GM12878 (cell line): ENCODE data around the gene KREMEN2. TPM values are rescaled to one million over a fixed set of nuclear protein-coding genes. Genes with fewer than 3 reads are reported as not detected.
A peak's percentile ranks its signal among the peaks of the same experiment; 100 is the strongest.

Experiments
- ASH2L ChIP-seq: fragments of 300-600, 200-600 bp; sonication (generic); IDR thresholded peaks from 2 replicates; pipeline ENCODE4 v1.6.1; 2017; ENCODE audit warnings: low read depth, mild to moderate bottlenecking, borderline replicate concordance
- BCL11A ChIP-seq: IDR thresholded peaks from 2 replicates; pipeline ENCODE4 v1.6.1; 2011; ENCODE audit warnings: low read depth, low read length
- CHD2 ChIP-seq: IDR thresholded peaks from 2 replicates; pipeline ENCODE4 v1.6.1; 2011; ENCODE audit warnings: low read depth, low read length, improper control_type of control experiment, borderline replicate concordance
- EP300 ChIP-seq, 2 experiments: fragments of 150-350 bp in 1 of 2; IDR thresholded peaks; 2 replicates each; pipeline ENCODE4 v1.6.1; 2011 to 2012; ENCODE audit warnings: low read depth in 2 of 2, low read length in 2 of 2, borderline replicate concordance in 1 of 2, improper control_type of control experiment in 1 of 2, inconsistent platforms in 1 of 2; ENCODE audit not compliant: control insufficient read depth in 1 of 2
- GABPA ChIP-seq: IDR thresholded peaks from 2 replicates; pipeline ENCODE4 v1.6.1; 2014; ENCODE audit warnings: antibody characterized with exemption, low read depth, mild to moderate bottlenecking, inconsistent platforms
- IKZF2 ChIP-seq, 2 experiments: fragments of 450-650 bp; IDR thresholded peaks; 2 replicates each; pipeline ENCODE4 v1.6.1; 2017; ENCODE audit warnings: mild to moderate bottlenecking in 2 of 2, moderate library complexity in 2 of 2
- KLF5 ChIP-seq: fragments of 450-650 bp; IDR thresholded peaks from 2 replicates; pipeline ENCODE4 v1.6.1; 2014; ENCODE audit warnings: mild to moderate bottlenecking; ENCODE audit not compliant: partially characterized antibody
- MEF2B ChIP-seq: fragments of 450-650 bp; IDR thresholded peaks from 2 replicates; pipeline ENCODE4 v1.6.1; 2018; ENCODE audit warnings: mild to moderate bottlenecking, moderate library complexity; ENCODE audit not compliant: partially characterized antibody, poor library complexity, severe bottlenecking
- NFYA ChIP-seq: IDR thresholded peaks from 2 replicates; pipeline ENCODE4 v1.6.1; 2011; ENCODE audit warnings: low read depth, mild to moderate bottlenecking, low read length, improper control_type of control experiment, borderline replicate concordance
- NR2C2 ChIP-seq: IDR thresholded peaks from 2 replicates; pipeline ENCODE4 v1.6.1; 2011; ENCODE audit warnings: borderline replicate concordance, low read depth; ENCODE audit not compliant: control insufficient read depth, insufficient read length
- PML ChIP-seq: IDR thresholded peaks from 2 replicates; pipeline ENCODE4 v1.6.1; 2012; ENCODE audit warnings: low read length, inconsistent platforms
- POLR2AphosphoS5 ChIP-seq: IDR thresholded peaks from 2 replicates; pipeline ENCODE4 v1.6.1; 2011; ENCODE audit warnings: mild to moderate bottlenecking, low read length, inconsistent platforms
- RB1 ChIP-seq: fragments of 450-650 bp; formaldehyde crosslinking; IDR thresholded peaks from 2 replicates; pipeline ENCODE4 v1.6.1; 2017; ENCODE audit warnings: mild to moderate bottlenecking, borderline replicate concordance
- SKIL ChIP-seq: fragments of 450-650 bp; IDR thresholded peaks from 2 replicates; pipeline ENCODE4 v1.6.1; 2017; ENCODE audit warnings: mild to moderate bottlenecking, low read depth, inconsistent platforms; ENCODE audit not compliant: poor library complexity, severe bottlenecking
- SP1 ChIP-seq: IDR thresholded peaks from one replicate; pipeline ENCODE4 v1.6.1; 2011; ENCODE audit warnings: low read depth, low read length
- STAT1 ChIP-seq: fragments of 450-650 bp; conservative IDR thresholded peaks from 2 replicates; pipeline ENCODE4 v1.6.1; 2014; ENCODE audit warnings: antibody characterized with exemption, mild to moderate bottlenecking
- STAT3 ChIP-seq: IDR thresholded peaks from 2 replicates; pipeline ENCODE4 v1.6.1; 2011; ENCODE audit warnings: low read depth, low read length, improper control_type of control experiment
- WRNIP1 ChIP-seq: IDR thresholded peaks from 2 replicates; pipeline ENCODE4 v1.6.1; 2011; ENCODE audit warnings: low read depth, low read length, improper control_type of control experiment, borderline replicate concordance
- YY1 ChIP-seq: IDR thresholded peaks from 2 replicates; pipeline ENCODE4 v1.6.1; 2011; ENCODE audit warnings: low read depth, mild to moderate bottlenecking, low read length
- polyA plus RNA-seq, 11 experiments: library from polyadenylated mRNA; depleted of rRNA in 4 of 11; unstranded in 6 of 11; stranded (reverse) in 5 of 11; fragments of >200 nt; fragmentation: Nextera tagmentation in 4 of 11; fragmentation: Illumina TruSeq in 1 of 11; extraction: Ambion mirVana in 4 of 11; extraction: Trizol in 1 of 11; gene quantifications; 1 replicate in 1 of 11; 2 replicates in 10 of 11; pipeline versions ENCODE4 v1.2.1 to v1.2.3, GENCODE V29; 2011 to 2016; ENCODE audit warnings: inconsistent platforms in 2 of 11, missing spikeins in 2 of 11, low read depth in 1 of 11
- total RNA-seq, 4 experiments: library from RNA; depleted of rRNA in 3 of 4; stranded (reverse); fragments of >200 nt in 3 of 4; fragmentation: Illumina TruSeq in 1 of 4; extraction: Trizol in 1 of 4; gene quantifications; 2 replicates each; pipeline versions ENCODE4 v1.2.1 to v1.2.3, GENCODE V29; 2013 to 2021
- TF ChIP-seq, protein P1 (sequence below): fragments of 150-350 bp; IDR thresholded peaks from 2 replicates; pipeline ENCODE4 v1.6.1; 2016; ENCODE audit warnings: low read depth, low read length
- TF ChIP-seq, protein P2 (sequence below): fragments of 450-650 bp; IDR thresholded peaks from 2 replicates; pipeline ENCODE4 v1.6.1; 2018; ENCODE audit warnings: borderline replicate concordance, mild to moderate bottlenecking; ENCODE audit not compliant: partially characterized antibody

Gene KREMEN2
- total and polyA plus RNA-seq, 10 of the 15 experiments (the other 5 are each of a cell fraction or from before 2014, with no cell fraction given) = 0.06 to 3.7 (median 0.83) TPM; not detected in 2

DNA sequence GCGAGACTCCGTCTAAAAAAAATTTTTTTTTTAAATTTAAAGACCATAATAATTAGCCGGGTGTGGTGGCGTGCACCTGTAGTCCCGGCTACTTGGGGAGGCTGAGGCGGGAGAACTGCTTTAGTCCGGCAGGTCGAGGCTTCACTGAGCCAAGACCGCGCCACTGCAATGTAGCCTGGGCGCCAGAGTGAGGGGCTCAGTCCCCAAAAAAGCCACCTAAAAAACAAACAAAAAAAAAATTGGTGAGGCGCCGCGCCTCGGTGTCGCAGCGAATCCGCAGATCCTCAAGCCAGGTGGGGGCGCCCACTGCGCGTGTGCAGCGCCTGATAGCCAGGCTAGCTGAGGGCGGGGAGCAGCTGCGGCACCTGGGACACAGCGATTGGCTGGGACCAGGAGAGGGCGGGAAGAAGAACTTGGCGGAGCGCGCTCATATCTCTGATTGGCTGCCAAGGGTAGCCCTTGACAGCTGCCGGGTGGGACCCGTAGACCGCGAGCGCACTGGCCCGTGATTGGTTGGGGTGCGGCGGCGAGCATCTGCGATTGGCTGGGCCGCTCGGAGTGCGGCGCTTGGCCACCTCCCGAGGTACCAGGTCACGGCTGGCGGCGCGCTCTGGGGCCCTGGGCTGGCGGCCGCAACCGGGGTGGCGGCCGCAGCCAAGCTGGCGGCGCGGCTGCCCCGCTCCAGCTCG lies 39.7 kb downstream of the KREMEN2 start (continued):
- no peak for TF ChIP-seq GABPA
- no peak for TF ChIP-seq NR2C2
- TF ChIP-seq POLR2AphosphoS5 = no peak
- peak; percentile 99 for TF ChIP-seq SP1
- TF ChIP-seq CHD2 = peak; percentile 93
- no peak for TF ChIP-seq SKIL
- TF ChIP-seq PML = no peak
- peak; percentile 15; the same call in 1 of the 2 replicates for TF ChIP-seq YY1
- no peak for TF ChIP-seq STAT1
- peak; percentile 71 for TF ChIP-seq NFYA
- TF ChIP-seq BCL11A = no peak
- TF ChIP-seq, protein P1, sequence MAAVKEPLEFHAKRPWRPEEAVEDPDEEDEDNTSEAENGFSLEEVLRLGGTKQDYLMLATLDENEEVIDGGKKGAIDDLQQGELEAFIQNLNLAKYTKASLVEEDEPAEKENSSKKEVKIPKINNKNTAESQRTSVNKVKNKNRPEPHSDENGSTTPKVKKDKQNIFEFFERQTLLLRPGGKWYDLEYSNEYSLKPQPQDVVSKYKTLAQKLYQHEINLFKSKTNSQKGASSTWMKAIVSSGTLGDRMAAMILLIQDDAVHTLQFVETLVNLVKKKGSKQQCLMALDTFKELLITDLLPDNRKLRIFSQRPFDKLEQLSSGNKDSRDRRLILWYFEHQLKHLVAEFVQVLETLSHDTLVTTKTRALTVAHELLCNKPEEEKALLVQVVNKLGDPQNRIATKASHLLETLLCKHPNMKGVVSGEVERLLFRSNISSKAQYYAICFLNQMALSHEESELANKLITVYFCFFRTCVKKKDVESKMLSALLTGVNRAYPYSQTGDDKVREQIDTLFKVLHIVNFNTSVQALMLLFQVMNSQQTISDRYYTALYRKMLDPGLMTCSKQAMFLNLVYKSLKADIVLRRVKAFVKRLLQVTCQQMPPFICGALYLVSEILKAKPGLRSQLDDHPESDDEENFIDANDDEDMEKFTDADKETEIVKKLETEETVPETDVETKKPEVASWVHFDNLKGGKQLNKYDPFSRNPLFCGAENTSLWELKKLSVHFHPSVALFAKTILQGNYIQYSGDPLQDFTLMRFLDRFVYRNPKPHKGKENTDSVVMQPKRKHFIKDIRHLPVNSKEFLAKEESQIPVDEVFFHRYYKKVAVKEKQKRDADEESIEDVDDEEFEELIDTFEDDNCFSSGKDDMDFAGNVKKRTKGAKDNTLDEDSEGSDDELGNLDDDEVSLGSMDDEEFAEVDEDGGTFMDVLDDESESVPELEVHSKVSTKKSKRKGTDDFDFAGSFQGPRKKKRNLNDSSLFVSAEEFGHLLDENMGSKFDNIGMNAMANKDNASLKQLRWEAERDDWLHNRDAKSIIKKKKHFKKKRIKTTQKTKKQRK = peak; percentile 48; the same call in 1 of the 2 replicates
- no peak for TF ChIP-seq WRNIP1
- no peak for TF ChIP-seq ASH2L
- peak; percentile 90; the same call in 1 of the 2 replicates for TF ChIP-seq RB1
- no peak for TF ChIP-seq STAT3
- TF ChIP-seq, protein P2, sequence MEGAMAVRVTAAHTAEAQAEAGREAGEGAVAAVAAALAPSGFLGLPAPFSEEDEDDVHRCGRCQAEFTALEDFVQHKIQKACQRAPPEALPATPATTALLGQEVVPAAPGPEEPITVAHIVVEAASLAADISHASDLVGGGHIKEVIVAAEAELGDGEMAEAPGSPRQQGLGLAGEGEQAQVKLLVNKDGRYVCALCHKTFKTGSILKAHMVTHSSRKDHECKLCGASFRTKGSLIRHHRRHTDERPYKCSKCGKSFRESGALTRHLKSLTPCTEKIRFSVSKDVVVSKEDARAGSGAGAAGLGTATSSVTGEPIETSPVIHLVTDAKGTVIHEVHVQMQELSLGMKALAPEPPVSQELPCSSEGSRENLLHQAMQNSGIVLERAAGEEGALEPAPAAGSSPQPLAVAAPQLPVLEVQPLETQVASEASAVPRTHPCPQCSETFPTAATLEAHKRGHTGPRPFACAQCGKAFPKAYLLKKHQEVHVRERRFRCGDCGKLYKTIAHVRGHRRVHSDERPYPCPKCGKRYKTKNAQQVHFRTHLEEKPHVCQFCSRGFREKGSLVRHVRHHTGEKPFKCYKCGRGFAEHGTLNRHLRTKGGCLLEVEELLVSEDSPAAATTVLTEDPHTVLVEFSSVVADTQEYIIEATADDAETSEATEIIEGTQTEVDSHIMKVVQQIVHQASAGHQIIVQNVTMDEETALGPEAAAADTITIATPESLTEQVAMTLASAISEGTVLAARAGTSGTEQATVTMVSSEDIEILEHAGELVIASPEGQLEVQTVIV = no peak
- TF ChIP-seq IKZF2 (IDR thresholded peaks at IDR 0.05) = no peak
- TF ChIP-seq EP300 (IDR thresholded peaks at IDR 0.05; ENCODE audit: borderline replicate concordance in 1 of 2, control insufficient read depth in 1 of 2, low read depth in 2 of 2, low read length in 2 of 2) = no peak
- TF ChIP-seq MEF2B = no peak
- TF ChIP-seq KLF5 = no peak
